Measurements from ENCODE around the gene TRIM7.

The TRIM7 gene

GRCh38 chr5:181235323-181235688 lies 30.3 kb upstream of the TRIM7 start:
- H3K36me3 ChIP-seq (ENCODE audit: control insufficient read depth, low read length) = peaks cover 85% of the 10 kb centered on the region
- no peaks in the 10 kb centered on the region for H3K9me2 ChIP-seq (replicated peaks; ENCODE audit: control insufficient read depth, low read length)
- peaks cover 19% of the 10 kb centered on the region for H3K79me2 ChIP-seq (ENCODE audit: control insufficient read depth, low read length)
- TF ChIP-seq CTCF (IDR thresholded peaks at IDR 0.05; ENCODE audit: low read depth, low read length, poor library complexity, severe bottlenecking) = no peak
- no peaks in the 10 kb centered on the region for H3K9me3 ChIP-seq (ENCODE audit: control insufficient read depth, insufficient read depth, low read length)
- H3K27ac ChIP-seq (ENCODE audit: low read depth, low read length) = peak overlapping the region; percentile 14; the same call in 1 of the 2 replicates
- peaks cover 18% of the 10 kb centered on the region for H4K20me1 ChIP-seq (ENCODE audit: control insufficient read depth, insufficient read depth, low read depth, low read length)
- no peak overlapping the region for H3K4me3 ChIP-seq (ENCODE audit: low read length)
- H3K27me3 ChIP-seq (ENCODE audit: control insufficient read depth, low read length) = no peaks in the 10 kb centered on the region
- H3K4me2 ChIP-seq (ENCODE audit: low read length) = no peak overlapping the region
- peaks cover 62% of the 10 kb centered on the region for H3F3A ChIP-seq (ENCODE audit: control insufficient read depth, insufficient read depth)
- peaks cover 7% of the 10 kb centered on the region for H3K4me1 ChIP-seq (ENCODE audit: control insufficient read depth, low read length)

GRCh38 chr5:181234455-181235306 lies 29.7 kb upstream of the TRIM7 start:
- TF ChIP-seq CTCF (IDR thresholded peaks at IDR 0.05; ENCODE audit: low read depth, low read length, poor library complexity, severe bottlenecking) = no peak
- TF ChIP-seq EZH2phosphoT487 (IDR thresholded peaks at IDR 0.05; ENCODE audit: borderline replicate concordance, low read length) = no peak
- Histone ChIP-seq H3K79me2 (ENCODE audit: control insufficient read depth, low read length) (peaks cover 18% of the 10 kb centered on the region), H3K27me3 (ENCODE audit: control insufficient read depth, low read length) (no peaks in the 10 kb centered on the region), H3K4me1 (ENCODE audit: control insufficient read depth, low read length) (peaks cover 14% of the 10 kb centered on the region), H3K4me2 (ENCODE audit: low read length) (no peak overlapping the region), H3K9me3 (ENCODE audit: control insufficient read depth, insufficient read depth, low read length) (no peaks in the 10 kb centered on the region), H4K20me1 (ENCODE audit: control insufficient read depth, insufficient read depth, low read depth, low read length) (peaks cover 18% of the 10 kb centered on the region), H3K36me3 (ENCODE audit: control insufficient read depth, low read length) (peaks cover 80% of the 10 kb centered on the region), H3K27ac (ENCODE audit: low read depth, low read length) (peak overlapping the region; percentile 7; the same call in 1 of the 2 replicates), H3F3A (ENCODE audit: control insufficient read depth, insufficient read depth) (peaks cover 59% of the 10 kb centered on the region), H3K9me2 (replicated peaks; ENCODE audit: control insufficient read depth, low read length) (no peaks in the 10 kb centered on the region), H3K4me3 (ENCODE audit: low read length) (no peak overlapping the region)

GRCh38 chr5:181233801-181234454 lies 28.9 kb upstream of the TRIM7 start:
- Histone ChIP-seq H3F3A (ENCODE audit: control insufficient read depth, insufficient read depth) (peaks cover 51% of the 10 kb centered on the region), H3K36me3 (ENCODE audit: control insufficient read depth, low read length) (peaks cover 80% of the 10 kb centered on the region), H3K27ac (ENCODE audit: low read depth, low read length) (no peak overlapping the region), H4K20me1 (ENCODE audit: control insufficient read depth, insufficient read depth, low read depth, low read length) (peaks cover 12% of the 10 kb centered on the region), H3K9me3 (ENCODE audit: control insufficient read depth, insufficient read depth, low read length) (no peaks in the 10 kb centered on the region), H3K4me3 (ENCODE audit: low read length) (no peak overlapping the region), H3K9me2 (replicated peaks; ENCODE audit: control insufficient read depth, low read length) (no peaks in the 10 kb centered on the region), H3K4me2 (ENCODE audit: low read length) (no peak overlapping the region), H3K79me2 (ENCODE audit: control insufficient read depth, low read length) (peaks cover 16% of the 10 kb centered on the region), H3K4me1 (ENCODE audit: control insufficient read depth, low read length) (peaks cover 21% of the 10 kb centered on the region), H3K27me3 (ENCODE audit: control insufficient read depth, low read length) (no peaks in the 10 kb centered on the region)
- no peak for TF ChIP-seq EZH2phosphoT487 (IDR thresholded peaks at IDR 0.05; ENCODE audit: borderline replicate concordance, low read length)
- TF ChIP-seq CTCF (IDR thresholded peaks at IDR 0.05; ENCODE audit: low read depth, low read length, poor library complexity, severe bottlenecking) = no peak
